ENCODE results near the gene PLXDC1.

DNA sequence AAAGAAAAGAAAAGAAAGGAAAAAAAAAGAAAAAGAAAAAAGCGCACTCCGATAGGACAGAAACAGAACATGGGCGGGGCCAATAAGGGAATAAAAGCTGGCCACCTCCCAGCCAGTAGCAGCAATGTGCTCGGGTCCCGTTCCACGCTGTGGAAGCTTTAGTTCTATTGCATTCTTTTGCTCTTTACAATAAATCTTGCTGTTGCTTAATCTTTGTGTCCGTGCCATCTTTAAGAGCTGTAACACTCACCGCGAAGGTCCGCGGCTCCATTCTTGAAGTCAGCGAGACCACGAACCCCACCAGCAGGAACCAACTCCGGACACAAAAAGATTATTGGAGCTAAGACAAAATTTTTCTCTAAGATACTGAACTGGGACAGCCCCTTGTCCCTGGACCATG, 17.7 kb upstream of the PLXDC1 start:
- TF ChIP-seq CTCF (IDR thresholded peaks at IDR 0.05; ENCODE audit: low read length), result no peak
- no peak for TF ChIP-seq EZH2phosphoT487 (IDR thresholded peaks at IDR 0.05; ENCODE audit: low read length)
